GM18868 (cell line): ENCODE results near the gene LRRC1.
A peak's percentile ranks its signal among the peaks of the same experiment; 100 is the strongest.
"Not testable (repeated sequence)": the region's sequence is repeated elsewhere in the genome, so short reads cannot be mapped to it uniquely, and the experiment has no call there.

Experiments
- ATAC-seq: cut with Tn5 transposase; IDR thresholded peaks from one replicate; pipeline ENCODE4 v1.9.1; 2021; ENCODE audit warnings: mild to moderate bottlenecking, moderate library complexity; ENCODE audit not compliant: unreplicated experiment

LRRC1 gene

DNA sequence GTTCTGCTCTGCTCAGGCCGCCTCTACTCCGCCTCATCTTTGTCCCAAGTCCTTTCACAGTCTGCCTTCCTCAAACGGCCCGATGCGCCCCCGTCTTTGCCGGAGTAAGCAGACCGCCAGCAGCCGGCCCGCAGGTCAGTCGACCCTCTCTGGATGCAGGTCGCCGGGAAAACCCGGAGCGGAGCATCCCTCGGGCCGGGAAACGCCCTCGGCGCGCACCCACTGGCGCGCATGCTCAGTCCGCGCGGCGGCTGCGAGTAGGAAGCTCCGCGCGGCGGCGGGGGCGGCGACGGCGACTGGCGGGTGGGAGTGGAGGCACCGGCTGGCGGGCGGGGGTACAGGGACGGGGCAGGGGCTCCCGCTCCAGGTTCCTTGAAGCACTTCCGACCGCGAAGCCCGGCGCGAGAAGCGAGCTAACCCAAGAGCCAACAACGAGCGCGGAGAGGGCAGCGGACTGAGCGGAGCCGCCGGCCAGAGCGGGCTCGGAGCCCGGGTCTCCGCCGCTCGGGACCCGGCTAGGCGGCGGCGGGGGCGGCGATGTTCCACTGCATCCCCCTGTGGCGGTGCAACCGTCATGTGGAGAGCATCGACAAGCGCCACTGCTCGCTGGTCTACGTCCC is at the start of gene LRRC1:
Gene LRRC1 (plus strand): TSS at position 286 of the 620 bp plus-strand sequence. CDS start 252 bp downstream, at position 538.
- ATAC-seq = peak; percentile 76

- no peak for ATAC-seq
These were observed 48.2 kb upstream of the LRRC1 start for GRCh38 chr6:53746442-53747103.

GRCh38 chr6:53750052-53750650 is 44.7 kb upstream of the LRRC1 start:
- no peak for ATAC-seq

GRCh38 chr6:53751417-53751816 is 43.4 kb upstream of the LRRC1 start:
- ATAC-seq = no peak

- no peak for ATAC-seq
These were observed 42.4 kb upstream of the LRRC1 start for GRCh38 chr6:53752440-53752839.

- no peak for ATAC-seq
These were observed 41.9 kb upstream of the LRRC1 start for GRCh38 chr6:53752856-53753255.

DNA sequence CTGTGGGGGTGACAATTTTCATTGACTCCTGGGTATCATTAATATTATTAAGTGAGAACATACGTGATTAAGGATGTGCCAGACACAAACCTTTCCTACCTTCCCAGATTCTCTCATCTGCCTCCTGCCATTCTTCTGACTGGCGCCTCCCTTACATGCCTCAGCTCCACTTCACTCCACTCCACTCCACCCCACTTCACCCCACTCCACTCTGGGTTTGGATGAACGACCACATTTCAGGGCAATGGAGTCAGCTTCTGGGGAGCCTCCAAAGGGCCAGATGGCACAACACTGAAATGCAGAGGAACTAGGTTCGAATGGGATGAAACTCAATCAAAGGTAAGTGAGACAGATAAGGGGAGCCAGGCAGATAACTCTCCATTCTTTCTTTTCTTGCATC is 40.5 kb upstream of the LRRC1 start:
- no peak for ATAC-seq

DNA sequence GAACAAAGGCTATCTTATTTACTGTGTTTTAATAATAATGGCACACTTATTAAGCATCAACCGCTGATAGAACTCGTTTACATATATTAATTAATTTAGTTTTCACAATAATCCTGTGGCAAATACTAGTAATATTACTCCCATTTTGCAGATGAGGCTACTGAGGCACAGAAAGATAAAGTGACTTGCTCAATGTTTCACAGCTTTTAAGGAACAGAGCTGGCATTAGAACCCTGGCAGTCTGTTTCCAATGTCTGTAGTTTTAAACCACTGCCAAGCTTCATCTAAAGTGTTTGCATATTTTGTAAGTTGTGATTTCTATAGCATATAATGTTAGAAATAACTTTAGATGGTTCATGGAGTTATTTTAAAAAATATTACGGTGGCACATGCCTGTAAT is 38.4 kb upstream of the LRRC1 start:
- ATAC-seq = no peak

DNA sequence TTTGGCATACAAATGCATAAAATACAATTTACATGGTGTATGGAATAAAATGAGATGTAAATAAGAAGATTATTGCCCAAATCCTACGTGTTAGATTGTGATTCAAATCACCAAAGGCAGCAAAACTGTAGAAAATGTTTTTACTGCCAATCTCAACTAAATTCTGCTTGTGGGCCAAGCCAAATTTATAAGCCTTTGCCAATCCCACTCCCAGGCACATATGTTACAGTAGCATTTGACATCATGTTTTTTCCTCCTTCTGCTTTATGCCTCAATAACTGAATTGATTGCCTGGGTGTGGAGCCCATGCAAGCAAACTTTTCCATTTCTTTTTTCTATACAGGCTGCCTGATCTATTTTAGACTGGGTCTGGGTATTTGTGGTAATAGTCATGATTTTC is 36.3 kb upstream of the LRRC1 start:
- no peak for ATAC-seq

DNA sequence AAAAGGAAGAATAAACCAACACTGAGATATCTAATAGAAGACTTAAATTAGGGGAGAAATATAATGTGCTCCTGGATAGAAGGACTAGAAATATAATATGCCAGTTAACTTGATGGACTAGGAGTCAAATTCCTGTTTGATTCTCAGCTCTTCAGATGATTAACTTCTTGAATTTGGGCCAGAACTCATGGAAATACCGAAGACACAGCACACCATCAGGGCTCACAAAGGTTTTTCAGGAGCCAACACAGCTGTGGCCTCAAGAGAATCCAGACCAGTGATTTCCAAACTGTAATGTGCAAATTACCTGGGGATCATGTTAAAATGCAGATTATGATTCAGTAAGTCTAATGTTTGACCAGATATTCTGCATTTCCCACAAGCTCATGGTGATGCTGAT is 33.8 kb upstream of the LRRC1 start:
- ATAC-seq = no peak

- no peak for ATAC-seq
These were observed 29.5 kb upstream of the LRRC1 start for GRCh38 chr6:53765270-53765669.

DNA sequence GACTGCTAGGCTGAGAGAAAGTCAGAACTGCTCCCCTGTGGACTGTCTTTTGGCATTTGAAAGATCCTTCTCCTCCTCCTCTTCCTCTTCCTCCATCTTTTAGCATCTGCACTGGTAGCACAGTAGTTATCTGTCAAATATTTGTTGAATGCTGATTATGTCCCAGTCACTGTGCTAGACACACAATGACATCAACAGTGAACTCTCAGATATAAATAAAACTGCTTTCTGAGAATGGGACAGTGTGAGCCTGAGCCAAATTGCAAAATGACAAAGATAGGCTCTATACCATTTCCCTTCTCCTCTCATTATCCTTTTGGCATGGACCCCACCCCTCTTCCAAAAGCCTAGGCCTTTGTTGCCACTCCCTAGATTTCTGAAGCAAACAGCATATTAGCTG is 27.9 kb upstream of the LRRC1 start:
- no peak for ATAC-seq

DNA sequence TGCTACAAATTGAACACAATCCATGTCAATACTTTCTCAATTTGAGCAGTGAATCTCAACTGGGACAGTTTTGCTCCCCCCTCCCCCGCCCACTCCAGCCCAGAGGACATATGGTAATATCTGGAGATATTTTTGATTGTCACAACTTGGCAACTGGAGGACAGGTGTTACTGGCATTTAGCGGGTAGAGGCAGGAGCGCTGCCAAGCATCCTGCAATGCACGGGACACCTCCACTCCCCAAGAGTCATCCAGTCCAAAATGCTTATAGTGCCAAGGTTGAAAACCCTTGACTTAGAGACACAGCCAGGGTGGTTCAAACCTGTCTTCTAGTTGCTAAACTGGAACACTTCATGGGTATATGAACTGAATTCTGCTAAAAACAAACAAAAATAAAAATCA is 26.9 kb upstream of the LRRC1 start:
- ATAC-seq = no peak

DNA sequence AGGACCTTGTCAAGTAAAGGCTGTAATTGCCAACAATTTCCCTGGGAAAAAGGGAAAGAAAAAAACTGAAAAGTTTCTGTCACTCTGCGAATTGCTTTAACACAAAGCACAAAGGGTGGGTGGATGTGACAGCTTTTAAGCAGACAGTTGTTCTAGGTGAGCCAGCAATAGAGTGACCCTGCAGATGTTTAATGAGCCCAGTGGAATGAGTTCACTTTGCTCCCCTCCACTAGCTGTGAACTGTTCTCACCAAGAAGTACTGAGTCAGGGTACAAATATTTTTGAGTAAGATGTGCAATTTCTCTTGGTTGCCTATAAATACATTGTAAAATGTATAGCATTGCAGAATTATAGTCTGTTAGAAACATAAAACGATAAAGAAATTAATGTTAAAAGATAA is 26.2 kb upstream of the LRRC1 start:
- ATAC-seq = no peak

DNA sequence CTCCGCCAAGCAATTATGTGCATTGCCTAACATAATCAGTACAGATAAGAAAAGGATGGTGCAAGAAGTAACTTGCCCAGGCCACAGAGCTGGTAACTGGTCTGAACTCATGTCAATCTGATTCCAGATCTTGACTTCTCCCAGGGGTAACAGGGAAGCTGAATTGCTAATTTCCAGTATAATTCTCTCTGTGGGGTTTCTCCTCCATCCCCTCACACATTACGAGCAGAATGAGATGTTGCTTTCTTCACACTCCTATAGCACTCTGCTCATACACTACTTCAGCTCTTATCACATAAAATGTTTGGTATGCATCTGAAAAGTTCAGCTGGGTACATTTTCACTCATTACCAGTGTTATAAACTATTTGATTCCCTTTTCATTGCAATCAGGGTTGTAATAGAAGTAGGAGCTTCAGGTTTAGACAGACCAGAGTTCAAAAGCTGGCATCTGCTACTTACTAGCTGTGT is 24.0 kb upstream of the LRRC1 start:
- ATAC-seq = no peak

- no peak for ATAC-seq
These were observed 22.8 kb upstream of the LRRC1 start for GRCh38 chr6:53771785-53772624.

GRCh38 chr6:53773044-53773696 is 21.6 kb upstream of the LRRC1 start:
- ATAC-seq = no peak

DNA sequence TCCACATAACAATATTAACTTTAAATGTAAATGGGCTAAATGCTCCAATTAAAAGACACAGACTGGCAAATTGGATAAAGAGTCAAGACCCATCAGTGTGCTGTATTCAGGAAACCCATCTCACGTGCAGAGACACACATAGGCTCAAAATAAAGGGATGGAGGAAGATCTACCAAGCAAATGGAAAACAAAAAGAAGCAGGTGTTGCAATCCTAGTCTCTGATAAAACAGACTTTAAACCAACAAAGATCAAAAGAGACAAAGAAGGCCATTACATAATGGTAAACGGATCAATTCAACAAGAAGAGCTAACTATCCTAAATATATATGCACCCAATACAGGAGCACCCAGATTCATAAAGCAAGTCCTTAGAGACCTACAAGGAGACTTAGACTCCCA is 18.7 kb upstream of the LRRC1 start:
- ATAC-seq = not testable (repeated sequence)

DNA sequence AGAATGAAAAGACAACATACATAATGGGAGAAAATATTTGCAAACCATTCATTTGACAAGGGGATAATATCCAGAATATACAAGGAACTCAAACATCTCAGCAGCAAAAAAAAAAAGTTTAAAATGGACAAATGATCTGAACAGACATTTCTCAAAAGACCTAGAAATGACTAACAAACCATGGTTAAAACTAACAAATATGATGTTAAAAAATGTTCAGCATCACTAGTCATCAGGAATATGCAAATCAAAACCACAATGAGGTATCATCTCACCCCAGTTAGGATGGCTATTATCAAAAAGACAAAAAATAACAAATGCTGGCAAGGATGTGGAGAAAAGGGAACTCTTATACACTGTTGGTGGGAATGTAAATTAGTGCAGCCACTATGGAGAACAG is 9.8 kb upstream of the LRRC1 start:
- not testable (repeated sequence) for ATAC-seq

- no peak for ATAC-seq
These were observed 8.0 kb upstream of the LRRC1 start for GRCh38 chr6:53786832-53787231.

GRCh38 chr6:53790886-53791285 is 3.9 kb upstream of the LRRC1 start:
- ATAC-seq = no peak
